Activated CD4-positive, alpha-beta T cell treated with anti-CD3 and anti-CD28 coated beads, Interleukin-2, amount 50 U/mL, for 48 hours (primary cell): ENCODE results near the gene PNISR.
"Not testable (repeated sequence)": the region's sequence is repeated elsewhere in the genome, so short reads cannot be mapped to it uniquely, and the experiment has no call there.

Source experiments
- DNase-seq, 2 experiments: peaks; one replicate each; pipeline ENCODE4 v3.0.0-alpha.2; 2020

PNISR gene, protein sequence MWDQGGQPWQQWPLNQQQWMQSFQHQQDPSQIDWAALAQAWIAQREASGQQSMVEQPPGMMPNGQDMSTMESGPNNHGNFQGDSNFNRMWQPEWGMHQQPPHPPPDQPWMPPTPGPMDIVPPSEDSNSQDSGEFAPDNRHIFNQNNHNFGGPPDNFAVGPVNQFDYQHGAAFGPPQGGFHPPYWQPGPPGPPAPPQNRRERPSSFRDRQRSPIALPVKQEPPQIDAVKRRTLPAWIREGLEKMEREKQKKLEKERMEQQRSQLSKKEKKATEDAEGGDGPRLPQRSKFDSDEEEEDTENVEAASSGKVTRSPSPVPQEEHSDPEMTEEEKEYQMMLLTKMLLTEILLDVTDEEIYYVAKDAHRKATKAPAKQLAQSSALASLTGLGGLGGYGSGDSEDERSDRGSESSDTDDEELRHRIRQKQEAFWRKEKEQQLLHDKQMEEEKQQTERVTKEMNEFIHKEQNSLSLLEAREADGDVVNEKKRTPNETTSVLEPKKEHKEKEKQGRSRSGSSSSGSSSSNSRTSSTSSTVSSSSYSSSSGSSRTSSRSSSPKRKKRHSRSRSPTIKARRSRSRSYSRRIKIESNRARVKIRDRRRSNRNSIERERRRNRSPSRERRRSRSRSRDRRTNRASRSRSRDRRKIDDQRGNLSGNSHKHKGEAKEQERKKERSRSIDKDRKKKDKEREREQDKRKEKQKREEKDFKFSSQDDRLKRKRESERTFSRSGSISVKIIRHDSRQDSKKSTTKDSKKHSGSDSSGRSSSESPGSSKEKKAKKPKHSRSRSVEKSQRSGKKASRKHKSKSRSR

DNA sequence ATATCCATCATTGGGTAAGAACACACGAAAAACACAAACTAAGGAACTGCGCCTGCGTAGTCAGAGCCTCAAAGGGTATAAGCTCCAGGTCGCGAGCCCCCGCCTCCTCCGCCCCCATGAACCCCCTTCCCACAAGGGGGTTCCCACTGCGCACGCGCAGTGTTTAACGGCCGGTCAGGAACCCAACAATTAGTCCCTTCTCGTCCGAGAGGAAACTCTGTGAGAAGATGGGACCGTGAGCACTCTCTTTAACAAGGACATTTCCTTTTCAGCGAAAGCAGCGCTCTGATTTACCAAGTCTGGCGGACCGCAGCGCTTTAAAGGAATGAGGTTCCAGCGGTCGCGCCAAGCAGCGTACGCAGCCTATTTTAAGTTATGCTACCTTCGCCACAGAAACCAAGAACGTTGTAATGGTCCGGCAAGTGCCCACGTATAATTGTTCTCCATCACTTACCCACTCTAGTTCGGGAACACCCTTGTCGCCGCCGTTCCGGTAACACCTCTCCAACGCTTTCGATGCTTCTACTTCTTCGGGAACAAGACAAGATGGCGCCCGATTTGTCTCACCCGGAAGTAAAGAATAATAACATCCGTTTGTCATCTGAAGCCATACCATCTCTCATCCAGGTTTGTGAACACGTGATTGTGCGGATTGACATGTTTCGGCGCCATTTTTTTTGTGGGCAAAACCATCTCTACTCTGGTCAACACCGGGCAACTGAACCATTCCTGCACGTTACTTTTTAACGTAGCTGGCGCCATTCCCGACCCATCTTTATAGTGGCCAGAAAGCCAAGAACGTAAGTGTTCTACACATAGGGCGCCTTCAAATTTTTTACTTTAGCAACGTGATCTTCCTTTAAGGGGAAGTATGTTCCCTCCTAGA lies at the start of gene PNISR:
Gene PNISR (minus strand): TSS at position 548 of the 886 bp plus-strand sequence. CDS start 10,649 bp downstream, outside the sequence.
- peak; percentile 79 to 86 for DNase-seq

DNA sequence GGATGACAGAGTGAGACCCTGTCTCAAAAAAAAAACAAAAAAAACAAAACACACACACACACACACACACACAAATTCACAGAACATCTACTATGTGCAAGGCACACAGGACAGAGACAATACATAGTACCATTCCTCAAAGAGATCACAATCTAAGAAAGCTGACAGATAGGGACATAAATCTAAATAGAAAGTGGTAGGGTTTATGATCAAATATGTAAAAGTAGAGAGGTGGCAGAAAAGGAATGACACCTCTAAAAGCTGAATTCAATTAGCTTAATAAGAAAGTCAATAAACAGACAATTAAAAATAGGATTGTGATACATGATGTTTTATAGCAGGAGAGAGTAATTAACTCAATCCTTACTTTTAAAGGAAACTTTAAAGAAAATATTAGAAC lies 48.6 kb upstream of the PNISR start:
- no peak for DNase-seq

DNA sequence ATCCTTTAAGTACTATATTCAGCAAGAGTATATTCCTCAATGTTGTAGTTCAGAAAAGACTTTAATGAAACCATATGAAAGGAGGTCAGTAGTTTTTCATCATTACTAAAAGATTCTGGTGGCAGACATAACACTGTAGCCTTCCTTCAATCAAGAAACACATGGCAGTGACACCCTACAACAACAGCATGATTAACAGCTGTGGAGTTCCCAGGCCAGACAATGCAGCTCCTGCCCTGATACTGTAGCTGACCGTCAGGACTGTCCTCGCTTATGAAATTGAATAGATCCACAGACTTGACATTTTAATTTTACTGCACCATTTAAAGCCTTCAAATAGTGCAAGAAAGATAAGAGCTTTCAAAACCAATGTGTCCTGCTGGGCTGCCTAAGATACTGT lies 46.5 kb upstream of the PNISR start:
- DNase-seq = no peak

DNA sequence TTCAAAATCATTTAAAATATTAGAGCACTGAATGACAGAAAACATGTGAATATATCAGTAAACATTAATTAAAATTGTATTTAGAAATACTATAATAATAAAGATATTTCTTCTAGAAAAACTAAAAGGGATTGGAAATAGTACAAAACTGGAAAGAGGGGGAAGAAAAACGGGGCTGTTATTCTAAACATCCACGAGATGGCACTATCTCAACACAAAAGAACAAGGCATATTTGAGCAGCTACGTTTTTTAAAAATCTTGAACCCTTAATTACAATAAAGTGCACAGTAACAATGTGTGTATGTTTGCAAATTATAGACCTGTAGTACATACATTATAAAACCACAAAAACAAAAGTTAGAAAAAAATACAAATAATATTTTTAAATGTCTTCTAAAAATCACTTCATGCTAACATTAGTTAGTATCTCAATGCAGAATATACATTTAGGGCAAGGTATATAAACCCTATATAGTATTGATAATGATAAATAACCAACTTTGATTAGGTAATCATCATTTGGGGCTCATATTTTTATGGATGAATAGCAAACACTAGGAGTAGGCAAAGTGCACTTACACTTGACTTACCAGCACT lies 42.5 kb upstream of the PNISR start:
- DNase-seq = no peak

DNA sequence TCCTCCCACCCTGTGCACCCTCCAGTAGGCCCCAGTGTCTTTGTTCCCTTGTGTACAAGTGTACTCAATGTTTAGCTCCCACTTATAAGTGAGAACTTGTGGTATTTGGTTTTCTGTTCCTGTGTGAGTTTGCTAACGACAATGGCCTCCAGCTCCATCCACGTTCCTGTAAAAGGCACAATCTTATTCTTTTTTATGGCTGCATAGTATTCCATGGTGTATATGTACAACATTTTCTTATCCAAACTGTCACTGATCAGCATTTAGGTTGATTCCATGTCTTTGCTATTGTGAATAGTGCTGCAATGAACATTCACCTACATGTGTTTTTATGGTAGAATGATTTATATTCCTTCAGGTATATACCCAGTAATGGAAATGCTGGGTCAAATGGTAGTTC lies 34.0 kb upstream of the PNISR start:
- DNase-seq = not testable (repeated sequence)

DNA sequence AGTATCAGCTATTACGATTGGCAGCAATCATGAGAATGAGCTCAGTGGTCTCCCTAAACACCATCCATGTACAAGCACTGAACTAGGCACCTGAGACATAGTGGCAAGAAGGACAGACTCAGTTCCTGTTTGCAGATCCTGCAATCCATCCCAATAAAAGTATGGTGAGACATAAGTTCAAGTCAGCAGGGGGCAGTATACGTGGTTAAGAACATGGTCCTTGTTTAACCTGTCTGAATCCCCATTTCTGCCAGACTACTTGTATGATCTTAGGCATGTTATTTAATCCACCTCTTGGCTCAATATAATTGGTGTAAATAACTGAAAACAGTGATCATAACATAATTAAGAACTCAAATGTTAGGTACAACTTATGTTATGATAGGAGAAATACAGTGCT lies 33.2 kb upstream of the PNISR start:
- no peak for DNase-seq

DNA sequence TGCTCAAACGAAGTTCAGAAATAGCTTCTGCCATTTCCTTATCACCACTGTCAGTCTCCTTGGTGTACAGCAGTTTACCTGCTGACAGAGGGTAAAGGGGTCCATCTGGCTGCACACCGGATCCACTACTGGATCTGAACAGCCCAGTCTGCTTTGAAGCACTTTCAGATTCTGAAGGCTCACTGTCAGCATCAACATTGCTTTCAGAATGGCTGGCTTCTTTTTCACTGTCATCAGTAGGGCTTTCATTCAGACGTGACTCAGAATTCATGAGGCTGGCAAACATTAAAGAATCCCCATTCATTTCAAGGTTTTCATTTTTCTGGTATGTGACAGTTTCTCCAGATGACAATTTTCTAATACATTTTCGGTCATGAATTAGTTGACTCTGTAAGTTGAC lies 21.0 kb upstream of the PNISR start:
- DNase-seq = no peak

DNA sequence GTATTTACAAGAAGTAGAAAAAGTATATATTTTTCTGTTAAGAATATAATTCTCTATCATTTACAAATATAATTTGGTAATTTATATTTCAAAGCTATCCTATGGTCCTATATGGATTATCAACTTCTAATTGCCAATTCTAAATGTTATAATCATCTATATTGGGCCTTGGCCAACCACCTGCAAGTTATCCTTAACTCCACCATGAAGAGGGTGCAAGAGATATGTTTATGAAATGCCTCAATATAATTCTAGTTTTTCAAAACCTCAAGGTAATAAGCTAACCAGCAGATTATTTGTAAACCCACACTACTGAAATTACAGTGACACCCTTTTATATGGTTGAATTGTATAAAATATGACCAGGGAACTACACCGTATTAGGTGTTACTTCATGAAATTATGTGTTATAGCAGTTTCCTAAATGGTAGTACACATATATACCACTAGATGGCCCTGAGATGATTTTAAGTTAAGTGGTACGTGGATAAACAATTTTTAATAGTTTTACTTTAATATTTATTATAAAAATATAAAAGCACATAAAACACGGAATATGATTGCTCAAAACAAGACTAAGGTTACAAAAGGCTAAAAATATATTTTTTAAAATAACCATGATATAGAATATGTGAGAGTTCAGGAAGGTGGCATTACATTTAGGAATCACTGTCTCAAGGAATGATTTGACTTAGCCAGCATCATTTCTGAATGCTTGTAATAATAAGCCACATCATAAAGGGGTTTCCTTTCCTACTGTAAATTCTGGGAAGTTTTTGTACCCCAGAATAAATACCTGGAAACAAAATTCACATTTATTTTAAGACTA lies 9.8 kb upstream of the PNISR start:
- DNase-seq = no peak

DNA sequence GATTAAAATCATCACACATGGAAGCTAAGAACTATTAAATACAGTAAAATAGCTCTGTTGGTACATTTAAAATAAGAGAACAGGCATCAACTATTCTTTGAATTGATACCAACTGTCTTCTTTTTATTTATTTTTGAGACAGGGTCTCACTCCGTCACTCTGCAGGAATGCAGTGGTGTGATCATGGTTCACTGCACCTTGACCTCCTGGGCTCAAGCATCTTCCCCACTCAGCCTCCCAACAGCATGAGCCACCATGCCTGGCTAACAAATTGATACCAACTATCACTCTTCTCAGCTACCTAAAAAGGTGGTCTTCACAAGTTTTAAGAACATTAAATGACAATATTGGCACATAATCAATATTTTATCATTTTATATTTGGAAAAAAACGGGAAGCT lies 7.8 kb upstream of the PNISR start:
- no peak for DNase-seq

DNA sequence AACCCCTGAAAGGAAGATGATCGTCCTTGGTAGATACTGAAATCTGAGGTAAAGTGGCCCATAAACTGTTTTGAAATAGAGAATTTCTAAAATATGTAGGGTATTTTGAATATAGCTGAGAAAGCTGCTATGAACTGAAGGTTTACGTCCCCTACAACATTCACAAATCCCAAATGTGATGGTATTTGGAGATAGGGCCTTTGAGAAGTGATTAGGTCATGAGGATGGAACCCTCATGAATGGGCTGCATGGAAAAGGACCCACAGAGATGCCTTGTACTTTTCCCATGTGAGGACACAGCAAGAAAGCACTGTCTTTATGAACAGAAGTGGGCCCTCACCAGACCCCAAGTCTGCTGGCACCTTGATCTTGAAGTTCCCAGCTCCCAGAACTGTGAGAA lies 6.8 kb upstream of the PNISR start:
- no peak for DNase-seq

DNA sequence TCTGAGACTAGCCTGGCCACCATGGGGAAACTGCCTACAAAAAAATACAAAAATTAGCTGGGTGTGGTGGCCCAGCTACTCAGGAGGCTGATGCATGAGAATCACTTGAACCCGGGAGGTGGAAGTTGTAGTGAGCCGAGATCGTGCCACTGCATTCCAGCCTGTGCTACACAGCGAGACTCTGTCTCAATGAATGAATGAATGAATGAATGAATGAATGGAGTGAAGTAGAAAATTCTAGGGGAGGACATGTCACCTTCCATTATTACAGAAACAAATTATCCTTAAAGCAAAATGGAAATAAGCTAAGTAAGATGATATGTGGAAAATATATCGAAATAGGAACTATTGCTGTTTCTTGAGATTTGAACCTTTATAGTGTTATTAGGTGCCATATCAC lies 2.9 kb upstream of the PNISR start:
- no peak for DNase-seq

DNA sequence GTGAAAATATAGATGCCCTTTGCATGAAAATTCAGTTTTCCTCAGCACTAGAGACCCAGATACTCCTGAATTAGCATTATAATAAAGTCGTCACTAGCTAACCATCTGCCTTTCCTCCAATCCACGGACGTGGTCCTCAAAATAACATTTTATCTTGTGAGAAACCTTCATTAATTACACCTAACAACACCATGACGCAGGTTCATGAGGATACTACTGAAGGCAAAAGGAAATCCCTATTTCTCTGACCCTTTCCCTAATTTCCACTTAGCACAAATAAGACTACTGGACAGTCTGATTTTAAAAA lies 1.3 kb upstream of the PNISR start:
- no peak for DNase-seq

DNA sequence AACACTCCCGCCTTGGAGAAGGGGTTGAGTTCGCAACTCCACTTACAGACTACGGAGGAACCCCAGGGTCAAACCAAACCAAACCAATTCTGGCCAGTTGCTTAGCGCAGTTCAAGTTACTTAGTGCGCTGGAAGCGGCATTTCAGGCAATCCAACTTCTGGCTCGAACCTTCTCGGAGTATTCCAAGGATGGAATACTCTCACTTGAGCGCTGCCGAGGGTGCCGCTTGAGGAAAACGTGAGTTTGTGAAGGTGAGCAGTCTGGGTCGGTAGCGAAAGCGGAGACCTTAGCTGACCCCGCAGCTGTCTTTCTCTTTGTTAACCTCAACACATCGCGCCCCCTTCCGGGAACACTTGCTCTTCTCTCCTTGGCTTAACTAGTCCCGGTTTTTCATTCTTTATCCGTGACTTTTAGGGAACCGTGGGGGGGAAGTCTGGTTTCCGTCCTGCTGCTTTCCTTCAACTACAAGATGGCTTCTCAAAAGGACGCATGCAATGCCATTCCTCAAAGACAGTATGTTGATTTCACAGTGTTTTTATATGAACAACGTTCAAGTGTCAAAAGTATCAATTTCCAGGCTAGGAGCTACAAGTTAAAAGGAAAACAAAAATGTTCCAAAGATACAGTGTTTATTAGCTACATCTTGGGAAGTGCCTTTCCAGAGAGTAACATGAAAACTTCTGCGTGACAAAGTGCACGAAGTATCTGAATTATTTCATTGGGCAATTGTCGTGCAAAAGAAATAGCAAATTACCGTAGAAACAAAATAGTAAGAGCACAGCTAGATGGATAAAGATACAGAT lies 741 bp upstream of the PNISR start:
- peak; percentile 74 to 81 for DNase-seq

DNA sequence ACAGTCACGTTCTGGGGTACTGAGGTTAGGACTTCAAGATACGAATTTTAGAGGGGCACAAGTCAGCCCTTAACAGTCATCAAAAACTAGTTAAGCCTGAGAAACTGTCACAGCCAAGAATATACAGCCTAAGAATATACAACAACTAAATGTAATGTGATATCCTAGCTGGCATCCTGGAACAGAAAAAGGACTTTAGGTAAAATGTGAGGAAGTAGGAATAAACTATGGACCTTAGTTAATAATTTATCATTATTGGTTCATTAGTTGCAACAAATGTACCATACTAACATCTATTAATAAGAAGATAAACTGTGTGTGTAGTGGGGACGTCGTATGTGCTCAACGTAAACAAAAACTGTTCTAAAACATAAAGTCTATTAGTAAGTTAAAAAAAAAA lies 1.1 kb downstream of the PNISR start:
- DNase-seq = no peak

DNA sequence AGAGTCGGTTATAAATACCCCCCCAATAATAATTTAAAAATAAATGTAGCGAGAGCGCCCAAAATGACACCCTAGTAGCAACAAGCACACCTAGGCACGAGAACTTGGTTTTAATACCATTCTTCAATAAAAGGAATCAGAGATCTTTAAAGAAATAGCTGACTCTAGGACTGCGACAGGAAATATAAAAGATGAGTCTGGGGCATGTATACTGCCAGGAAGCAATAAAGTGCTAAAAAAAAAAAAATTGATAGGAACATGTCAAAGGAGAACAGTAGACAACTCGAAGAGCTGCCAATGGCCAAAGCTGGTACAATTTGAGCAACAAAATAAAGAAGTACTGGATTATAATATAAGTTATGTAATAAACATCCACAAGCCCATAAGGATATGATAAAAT lies 2.2 kb downstream of the PNISR start:
- DNase-seq = no peak

DNA sequence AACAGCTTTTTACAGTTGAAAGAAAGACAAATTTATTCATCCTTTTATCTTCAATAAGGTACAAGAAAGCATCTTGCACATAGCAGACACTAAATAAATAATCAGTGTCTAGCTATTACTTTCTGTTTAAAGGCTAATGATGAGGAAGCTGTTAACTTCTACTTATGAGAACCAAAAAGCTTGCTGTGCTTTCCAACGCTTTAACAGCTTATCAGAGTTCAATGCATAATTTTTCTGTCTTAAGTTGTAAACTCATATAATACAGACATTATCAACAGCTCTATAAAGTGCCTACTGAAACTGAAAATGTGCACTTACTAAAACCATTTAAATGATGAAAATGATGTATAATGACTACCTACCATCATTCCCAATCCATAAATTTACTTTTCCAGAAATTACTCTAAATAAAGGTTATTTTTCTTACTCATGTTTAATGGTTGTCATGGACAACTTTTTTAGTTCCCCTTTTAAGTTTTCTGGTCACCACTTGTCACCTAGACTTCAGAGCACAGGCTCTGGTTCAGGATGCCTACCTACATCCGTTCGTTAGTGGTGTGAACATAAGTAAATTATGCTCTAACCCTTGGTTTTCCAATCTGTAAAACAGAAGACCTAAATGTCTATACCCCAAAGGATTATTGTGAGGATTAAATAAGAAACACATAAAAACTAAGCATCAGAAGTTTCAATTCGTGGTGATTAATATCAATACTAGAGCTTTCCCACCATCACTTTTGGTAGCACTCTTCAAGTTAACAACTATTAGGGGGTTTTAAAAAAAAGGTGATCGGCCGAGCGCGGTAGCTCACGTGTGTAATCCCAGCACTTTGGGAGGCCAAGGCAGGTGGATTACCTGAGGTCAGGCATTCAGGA lies 8.0 kb downstream of the PNISR start:
- DNase-seq = no peak

DNA sequence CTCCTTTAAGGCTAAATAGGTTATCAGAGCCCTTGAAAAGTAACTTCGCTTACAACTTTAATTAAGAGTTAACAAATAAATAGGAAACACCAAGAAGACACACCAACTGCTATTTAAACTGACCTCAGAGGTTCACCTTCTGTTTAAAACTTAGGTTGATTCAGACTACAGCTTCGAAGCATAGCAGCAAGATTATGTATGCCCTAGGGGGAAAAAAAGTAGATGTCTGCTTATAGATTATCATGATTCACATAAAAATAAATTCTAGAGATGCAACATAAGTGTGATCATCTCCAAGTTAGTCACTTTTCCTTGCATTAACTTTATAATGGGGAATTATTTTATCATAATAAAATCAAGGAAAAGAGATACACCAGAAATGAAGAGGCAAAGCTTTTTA lies 8.9 kb downstream of the PNISR start:
- DNase-seq = no peak

DNA sequence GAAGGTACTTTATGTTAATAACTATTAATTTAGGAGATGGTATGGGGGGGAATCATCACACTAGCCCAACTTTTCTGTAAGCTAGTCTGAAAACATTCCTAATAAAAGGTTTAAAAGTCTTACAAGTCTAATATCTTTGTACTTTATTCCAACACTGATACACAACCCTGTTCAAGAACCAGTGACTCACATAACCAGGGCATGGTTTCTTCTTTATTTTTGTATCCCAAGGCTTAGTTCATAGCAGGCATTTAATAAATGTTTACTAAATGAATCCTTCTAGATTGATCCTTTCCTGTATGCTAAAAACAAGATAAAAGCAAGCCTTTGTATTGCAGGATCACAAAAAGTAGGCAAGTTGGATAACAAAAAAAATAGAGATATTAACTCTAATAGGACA lies 9.7 kb downstream of the PNISR start:
- no peak for DNase-seq

DNA sequence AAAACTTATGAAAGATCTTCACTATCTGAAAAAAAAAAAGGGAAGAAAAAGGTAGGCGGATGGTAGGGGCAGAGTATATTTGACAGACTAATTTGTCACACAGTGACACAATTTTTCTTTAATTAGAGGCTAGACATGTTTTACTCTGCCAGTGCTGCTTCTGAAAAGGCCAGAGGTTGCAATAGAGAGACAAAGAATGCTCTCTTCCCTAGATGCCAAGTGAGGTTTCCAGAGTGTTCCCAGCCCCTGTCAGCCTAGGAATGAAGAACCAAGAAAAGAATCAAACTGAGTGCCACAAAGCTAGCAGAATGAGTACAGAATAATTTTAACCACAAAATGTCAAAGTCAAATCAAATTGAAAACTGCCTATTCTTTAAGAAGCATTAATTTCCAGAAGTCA lies 13.0 kb downstream of the PNISR start:
- DNase-seq = no peak

DNA sequence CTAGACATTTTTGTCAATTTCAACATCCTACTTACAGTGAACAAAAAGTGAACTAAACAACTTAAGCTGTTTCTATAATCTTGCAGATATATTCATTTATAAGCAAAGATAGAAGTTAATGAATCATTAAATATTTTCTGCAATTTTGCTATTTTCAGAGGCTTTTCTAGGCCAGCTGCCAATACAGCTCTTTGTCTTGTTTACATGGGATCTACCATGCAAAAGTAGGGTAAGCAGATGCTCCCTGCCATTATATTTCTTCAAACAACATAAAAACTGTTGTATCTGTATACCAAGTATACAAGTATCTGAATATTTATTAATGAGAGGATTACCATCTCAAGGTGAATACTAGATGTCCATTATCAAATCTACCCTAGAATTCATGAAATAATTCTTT lies 15.4 kb downstream of the PNISR start:
- DNase-seq = no peak
